Endothelial cell of umbilical vein (primary cell): ENCODE data around the gene KRT71. TPM values are rescaled to one million over a fixed set of nuclear protein-coding genes. Genes with fewer than 3 reads are reported as not detected.

ENCODE experiments used
- BruUV-seq: library from RNA; stranded (reverse); fragments of 400-500 nt; replicated peaks from 2 replicates; lab custom pipeline; 2021; lab: Mats Ljungman, UMichigan
- CTCF ChIA-PET: fragments of 300-600, 350-600 bp; sonication (Branson Sonifier 250); formaldehyde crosslinking; loops from one replicate; lab custom pipeline; 2021; ENCODE audit warnings: antibody characterized with exemption, inconsistent platforms; lab: Charles Lee
- POLR2A ChIA-PET: fragments of 300-600, 350-600 bp; sonication (Branson Sonifier 250); formaldehyde crosslinking; loops from one replicate; lab custom pipeline; 2021; ENCODE audit warnings: antibody characterized with exemption, inconsistent platforms; lab: Charles Lee
- DNase-seq: peaks from one replicate; pipeline ENCODE4 v3.0.0-alpha.2; 2011; ENCODE audit warnings: low read depth, low spot score
- FAIRE-seq: peaks from 2 replicates; lab custom pipeline; 2011; peaks lifted over from hg19 to GRCh38; lab: Jason Lieb, UNC
- H2AFZ ChIP-seq: 2 replicates; pipeline ENCODE4 v1.6.0; 2012; ENCODE audit warnings: low read depth, low read length, control low read depth, inconsistent platforms
- H3K27ac ChIP-seq: 2 replicates; pipeline ENCODE4 v1.5.1; 2011; ENCODE audit warnings: low read depth, mild to moderate bottlenecking, control low read depth, low read length, moderate library complexity; ENCODE audit not compliant: insufficient read depth
- H3K27me3 ChIP-seq, 2 experiments: 2 replicates each; pipeline versions ENCODE4 v1.6.0 to v1.6.1; 2011; ENCODE audit warnings: low read length in 2 of 2, mixed read lengths in 1 of 2; ENCODE audit not compliant: control insufficient read depth in 2 of 2, insufficient read depth in 2 of 2
- H3K36me3 ChIP-seq, 2 experiments: 2 replicates in 1 of 2; 3 replicates in 1 of 2; pipeline ENCODE4 v1.5.1; 2011; ENCODE audit warnings: low read length in 2 of 2, mild to moderate bottlenecking in 1 of 2, moderate library complexity in 1 of 2; ENCODE audit not compliant: control insufficient read depth in 2 of 2, insufficient read depth in 2 of 2; ENCODE audit errors: extremely low read depth in 1 of 2
- H3K4me1 ChIP-seq: 3 replicates; pipeline ENCODE4 v1.5.1; 2011; ENCODE audit warnings: mild to moderate bottlenecking, low read length; ENCODE audit not compliant: control insufficient read depth, insufficient read depth; ENCODE audit errors: extremely low read depth
- H3K4me2 ChIP-seq: 2 replicates; pipeline ENCODE4 v1.6.1; 2011; ENCODE audit warnings: low read length, control low read depth, mixed read lengths; ENCODE audit not compliant: insufficient read depth
- H3K4me3 ChIP-seq, 3 experiments: fragments of 200-600 bp in 1 of 3; sonication (generic), shearing (Covaris generic) in 1 of 3; replicated peaks in 1 of 3; 2 replicates each; pipeline ENCODE4 v1.5.1; 2011 to 2016; ENCODE audit warnings: control low read depth in 3 of 3, low read length in 3 of 3, mild to moderate bottlenecking in 2 of 3, inconsistent platforms in 1 of 3, low read depth in 1 of 3, moderate library complexity in 1 of 3; ENCODE audit not compliant: insufficient read depth in 1 of 3
- H3K79me2 ChIP-seq: 2 replicates; pipeline ENCODE4 v1.6.0; 2012; ENCODE audit warnings: low read length, inconsistent platforms; ENCODE audit not compliant: control insufficient read depth, insufficient read depth
- H3K9ac ChIP-seq: replicated peaks from 2 replicates; pipeline ENCODE3; 2011; ENCODE audit warnings: low read length, control low read depth; ENCODE audit not compliant: insufficient read depth; ENCODE audit errors: extremely low read depth
- H3K9me1 ChIP-seq: replicated peaks from 3 replicates; pipeline ENCODE4 v1.6.0; 2011; ENCODE audit warnings: mild to moderate bottlenecking, low read length; ENCODE audit not compliant: control insufficient read depth, insufficient read depth; ENCODE audit errors: extremely low read depth
- H3K9me3 ChIP-seq: replicated peaks from 2 replicates; pipeline ENCODE4 v1.5.1; 2012; ENCODE audit warnings: low read length, inconsistent platforms; ENCODE audit not compliant: control insufficient read depth, insufficient read depth
- H4K20me1 ChIP-seq: replicated peaks from 2 replicates; pipeline ENCODE3; 2011; ENCODE audit warnings: mild to moderate bottlenecking, low read length; ENCODE audit not compliant: control insufficient read depth, insufficient read depth; ENCODE audit errors: extremely low read depth
- EZH2 ChIP-seq: IDR thresholded peaks from 2 replicates; pipeline ENCODE4 v1.6.1; 2012; ENCODE audit warnings: borderline replicate concordance, low read depth, mild to moderate bottlenecking, moderate library complexity, low read length, inconsistent platforms; ENCODE audit not compliant: severe bottlenecking
- FOS ChIP-seq: IDR thresholded peaks from 2 replicates; pipeline ENCODE4 v1.6.1; 2011; ENCODE audit warnings: mild to moderate bottlenecking, low read length, moderate library complexity, borderline replicate concordance; ENCODE audit not compliant: insufficient read depth
- GATA2 ChIP-seq: IDR thresholded peaks from 2 replicates; pipeline ENCODE4 v1.7.0; 2011; ENCODE audit warnings: low read depth, mild to moderate bottlenecking, moderate library complexity, mixed read lengths, low read length; ENCODE audit not compliant: insufficient read length, insufficient read depth
- JUN ChIP-seq: IDR thresholded peaks from 2 replicates; pipeline ENCODE4 v1.6.1; 2011; ENCODE audit warnings: borderline replicate concordance, low read depth; ENCODE audit not compliant: insufficient read length, insufficient read depth
- MYC ChIP-seq: IDR thresholded peaks from one replicate; pipeline ENCODE4 v1.6.1; 2011; ENCODE audit warnings: mild to moderate bottlenecking, low read depth, low read length
- POLR2A ChIP-seq: IDR thresholded peaks from 2 replicates; pipeline ENCODE4 v1.6.1; 2012; ENCODE audit warnings: low read depth, mild to moderate bottlenecking, control low read depth, low read length
- POLR2AphosphoS5 ChIP-seq: IDR thresholded peaks from 2 replicates; pipeline ENCODE4 v1.6.1; 2012; ENCODE audit warnings: low read depth, mild to moderate bottlenecking, control low read depth, low read length, moderate library complexity; ENCODE audit not compliant: insufficient read depth
- dilution Hi-C: fragments of 300-500 bp; cut with MboI; formaldehyde crosslinking; loops from one replicate; pipeline ENCODE4 v1.15.0; 2019; ENCODE audit warnings: low sequenced_read_pairs; ENCODE audit not compliant: extremely low pct_ligation_motif_present
- intact Hi-C: fragments of 100-400 bp; cut with micrococcal nuclease; formaldehyde crosslinking; loops from one replicate; pipeline ENCODE4 v1.10.0; 2022
- polyA plus RNA-seq, 4 experiments: library from polyadenylated mRNA; depleted of rRNA in 3 of 4; stranded (reverse) in 3 of 4; unstranded in 1 of 4; fragments of >200 nt; gene quantifications; 2 replicates each; pipeline versions ENCODE4 v1.2.1 to v1.2.3, GENCODE V29; 2011 to 2012; ENCODE audit warnings: missing spikeins in 1 of 4
- total RNA-seq: library from RNA; stranded (reverse); gene quantifications from 2 replicates; pipeline ENCODE4 v1.2.3, GENCODE V29; 2021
- TF ChIP-seq, protein P1 (sequence below), 2 donors: IDR thresholded peaks; 1 replicate in 1 of 2; 2 replicates in 1 of 2; pipeline ENCODE4 v1.5.1; 2011; ENCODE audit warnings: low read length in 2 of 2, mild to moderate bottlenecking in 2 of 2, moderate library complexity in 2 of 2, control low read depth in 1 of 2, inconsistent platforms in 1 of 2, low read depth in 1 of 2; ENCODE audit not compliant: insufficient read depth in 1 of 2; ENCODE audit errors: extremely low read depth in 1 of 2
- TF ChIP-seq, protein P2 (sequence below): IDR thresholded peaks from 2 replicates; pipeline ENCODE4 v1.6.1; 2011; ENCODE audit not compliant: insufficient read depth, insufficient read length

KRT71 gene
- total and polyA plus RNA-seq, 2 donors (not counting 3 experiments of a cell fraction or from before 2014, with no cell fraction given), result not detected

DNA sequence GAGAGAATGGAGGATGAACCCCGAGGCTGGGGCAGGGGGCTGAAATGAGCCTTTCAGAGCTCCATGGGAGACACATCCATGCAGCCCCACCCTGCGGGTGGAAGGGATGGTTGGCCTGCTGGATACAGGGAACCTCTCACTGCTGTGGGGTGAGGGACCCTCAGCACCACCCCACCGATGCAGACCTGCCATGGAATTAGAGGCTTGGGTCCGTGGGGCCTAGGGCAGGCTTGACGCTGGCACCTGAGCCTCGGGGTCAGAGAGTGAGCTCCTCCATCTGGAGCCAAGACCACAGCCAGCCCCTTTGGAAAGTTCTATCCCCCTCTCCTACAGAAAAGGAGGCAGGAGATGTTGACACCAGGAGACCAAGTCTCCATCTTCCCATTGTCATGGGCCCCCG is 28.1 kb upstream of the KRT71 start:
- no TSS peak for BruUV-seq
- POLR2A ChIA-PET, result no interaction called here
- intact Hi-C loops (no loop called here), dilution Hi-C loops (no loop called here)
- no peak overlapping the region for H3K27ac ChIP-seq
- no peak overlapping the region for H3K4me3 ChIP-seq
- no peaks in the 10 kb centered on the region for H3K9me3 ChIP-seq
- TF ChIP-seq EZH2, result no peak
- TF ChIP-seq JUN, result no peak
- TF ChIP-seq, protein P1, sequence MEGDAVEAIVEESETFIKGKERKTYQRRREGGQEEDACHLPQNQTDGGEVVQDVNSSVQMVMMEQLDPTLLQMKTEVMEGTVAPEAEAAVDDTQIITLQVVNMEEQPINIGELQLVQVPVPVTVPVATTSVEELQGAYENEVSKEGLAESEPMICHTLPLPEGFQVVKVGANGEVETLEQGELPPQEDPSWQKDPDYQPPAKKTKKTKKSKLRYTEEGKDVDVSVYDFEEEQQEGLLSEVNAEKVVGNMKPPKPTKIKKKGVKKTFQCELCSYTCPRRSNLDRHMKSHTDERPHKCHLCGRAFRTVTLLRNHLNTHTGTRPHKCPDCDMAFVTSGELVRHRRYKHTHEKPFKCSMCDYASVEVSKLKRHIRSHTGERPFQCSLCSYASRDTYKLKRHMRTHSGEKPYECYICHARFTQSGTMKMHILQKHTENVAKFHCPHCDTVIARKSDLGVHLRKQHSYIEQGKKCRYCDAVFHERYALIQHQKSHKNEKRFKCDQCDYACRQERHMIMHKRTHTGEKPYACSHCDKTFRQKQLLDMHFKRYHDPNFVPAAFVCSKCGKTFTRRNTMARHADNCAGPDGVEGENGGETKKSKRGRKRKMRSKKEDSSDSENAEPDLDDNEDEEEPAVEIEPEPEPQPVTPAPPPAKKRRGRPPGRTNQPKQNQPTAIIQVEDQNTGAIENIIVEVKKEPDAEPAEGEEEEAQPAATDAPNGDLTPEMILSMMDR (IDR thresholded peaks at IDR 0.05; ENCODE audit: extremely low read depth in 1 of 2, insufficient read depth in 1 of 2, low read depth in 1 of 2, low read length in 2 of 2), result no peak
- no peak for TF ChIP-seq FOS
- TF ChIP-seq, protein P2, sequence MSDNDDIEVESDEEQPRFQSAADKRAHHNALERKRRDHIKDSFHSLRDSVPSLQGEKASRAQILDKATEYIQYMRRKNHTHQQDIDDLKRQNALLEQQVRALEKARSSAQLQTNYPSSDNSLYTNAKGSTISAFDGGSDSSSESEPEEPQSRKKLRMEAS, result no peak
- no peak for TF ChIP-seq GATA2
- TF ChIP-seq POLR2AphosphoS5, result no peak
- no peak for TF ChIP-seq MYC
- no peak for TF ChIP-seq POLR2A
- no peaks in the 10 kb centered on the region for H3K79me2 ChIP-seq
- H3K4me2 ChIP-seq, result no peak overlapping the region
- H3K9ac ChIP-seq, result no peak overlapping the region
- H4K20me1 ChIP-seq, result no peaks in the 10 kb centered on the region
- no peaks in the 10 kb centered on the region for H3K36me3 ChIP-seq
- FAIRE-seq, result no peak
- H3K4me1 ChIP-seq, result no peaks in the 10 kb centered on the region
- no peak overlapping the region for H2AFZ ChIP-seq
- H3K27me3 ChIP-seq, result peaks cover 2% of the 10 kb centered on the region in 2 experiments
- no peak for DNase-seq
- CTCF ChIA-PET, result interaction anchor here (1.0 to 12.3 kb wide), 5 partner anchors 10 to 299 kb away, joined by 4 to 135 read pairs (median 46); no protein-coding TSS in a partner anchor
- no peaks in the 10 kb centered on the region for H3K9me1 ChIP-seq
